Stimulated activated CD8-positive, alpha-beta memory T cell treated with anti-CD3 and anti-CD28 coated beads, Interleukin-15, amount 100 ng/mL, for 24 hours (primary cell): Measurements from ENCODE around the gene WFS1.

ENCODE experiments used
- DNase-seq: peaks from one replicate; pipeline ENCODE4 v3.0.0-alpha.2; 2020; ENCODE audit warnings: low read depth

Gene WFS1

GRCh38 chr4:6338951-6339817 lies 69.5 kb downstream of the WFS1 start:
- no peak for DNase-seq

- no peak for DNase-seq
Measured at GRCh38 chr4:6339818-6340445, 70.3 kb downstream of the WFS1 start.

GRCh38 chr4:6340446-6341015 lies 70.9 kb downstream of the WFS1 start:
- no peak for DNase-seq

GRCh38 chr4:6341696-6342095 lies 72.0 kb downstream of the WFS1 start:
- DNase-seq, result no peak

- DNase-seq, result no peak
Measured at GRCh38 chr4:6342530-6343293, 73.1 kb downstream of the WFS1 start.

GRCh38 chr4:6343939-6344408 lies 74.3 kb downstream of the WFS1 start:
- DNase-seq, result no peak

- DNase-seq, result no peak
Measured at GRCh38 chr4:6345096-6345830, 75.6 kb downstream of the WFS1 start.

- no peak for DNase-seq
Measured at GRCh38 chr4:6345866-6346265, 76.2 kb downstream of the WFS1 start.

GRCh38 chr4:6346373-6347110 lies 76.9 kb downstream of the WFS1 start:
- no peak for DNase-seq

- DNase-seq, result no peak
Measured at GRCh38 chr4:6347511-6348045, 77.9 kb downstream of the WFS1 start.

- DNase-seq, result no peak
Measured at GRCh38 chr4:6348408-6348807, 78.8 kb downstream of the WFS1 start.

GRCh38 chr4:6349896-6350603 lies 80.4 kb downstream of the WFS1 start:
- DNase-seq, result no peak

GRCh38 chr4:6350646-6351045 lies 81.0 kb downstream of the WFS1 start:
- DNase-seq, result no peak

GRCh38 chr4:6351246-6352000 lies 81.8 kb downstream of the WFS1 start:
- no peak for DNase-seq

GRCh38 chr4:6352031-6352692 lies 82.5 kb downstream of the WFS1 start:
- DNase-seq, result no peak
